Karpas-422 (cell line): ENCODE data around the gene OSBPL2. TPM values are rescaled to one million over a fixed set of nuclear protein-coding genes. Genes with fewer than 3 reads are reported as not detected.

Experiments used
- DNase-seq: peaks from one replicate; pipeline ENCODE4 v3.0.0-alpha.2; 2015
- H2AFZ ChIP-seq: fragments of 200-600 bp; sonication (generic); 2 replicates; pipeline ENCODE4 v1.6.1; 2014; ENCODE audit warnings: antibody characterized with exemption, low read length, mixed read lengths
- H3K27ac ChIP-seq: fragments of 200-600 bp; sonication (generic); 2 replicates; pipeline ENCODE4 v1.5.1; 2014; ENCODE audit warnings: mild to moderate bottlenecking, low read length, moderate library complexity
- H3K27me3 ChIP-seq: fragments of 200-600 bp; sonication (generic); 2 replicates; pipeline ENCODE4 v1.6.1; 2014; ENCODE audit warnings: low read length, mixed read lengths
- H3K36me3 ChIP-seq: fragments of 200-600 bp; sonication (generic); 2 replicates; pipeline ENCODE4 v1.6.1; 2014; ENCODE audit warnings: low read length, mixed read lengths; ENCODE audit not compliant: insufficient read depth
- H3K4me1 ChIP-seq: fragments of 200-600 bp; sonication (generic); 2 replicates; pipeline ENCODE4 v1.6.1; 2014; ENCODE audit warnings: mild to moderate bottlenecking, low read length, mixed read lengths
- H3K4me2 ChIP-seq: fragments of 200-600 bp; sonication (generic); 2 replicates; pipeline ENCODE4 v1.6.1; 2014; ENCODE audit warnings: low read length, low read depth, mild to moderate bottlenecking; ENCODE audit not compliant: poor library complexity, severe bottlenecking
- H3K4me3 ChIP-seq: fragments of 200-600 bp; sonication (generic); 2 replicates; pipeline ENCODE4 v1.5.1; 2014; ENCODE audit warnings: mild to moderate bottlenecking, antibody characterized with exemption, low read length, mixed read lengths
- H3K79me2 ChIP-seq: fragments of 200-600 bp; sonication (generic); 2 replicates; pipeline ENCODE4 v1.6.1; 2014; ENCODE audit warnings: mild to moderate bottlenecking, low read length, mixed read lengths
- H3K9ac ChIP-seq: fragments of 200-600 bp; sonication (generic); 2 replicates; pipeline ENCODE4 v1.6.0; 2014; ENCODE audit warnings: low read length
- H3K9me2 ChIP-seq: fragments of 200-600 bp; sonication (generic), shearing (Covaris generic); replicated peaks from 2 replicates; pipeline ENCODE4 v1.6.0; 2014; ENCODE audit warnings: mild to moderate bottlenecking, low read length, moderate library complexity; ENCODE audit not compliant: insufficient read depth
- H3K9me3 ChIP-seq: fragments of 300-700, 200-600 bp; sonication (generic); 2 replicates; pipeline ENCODE4 v1.6.1; 2014; ENCODE audit warnings: low read length, mixed read lengths
- H4K20me1 ChIP-seq: fragments of 200-600 bp; sonication (generic); 2 replicates; pipeline ENCODE4 v1.6.1; 2014; ENCODE audit warnings: mild to moderate bottlenecking, antibody characterized with exemption, low read length, low read depth; ENCODE audit not compliant: insufficient read depth
- total RNA-seq: library from RNA; depleted of rRNA; stranded (reverse); fragments of >200 nt; shearing (Covaris generic); gene quantifications from 2 replicates; pipeline ENCODE4 v1.2.3, GENCODE V29; 2014; ENCODE audit warnings: low replicate concordance

The OSBPL2 gene
- total RNA-seq, 1 experiment from 2014 or later: 22.6 TPM

- Histone ChIP-seq H3K27ac (no peak overlapping the region), H3K9me3 (no peaks in the 10 kb centered on the region), H3K4me3 (no peak overlapping the region), H3K27me3 (no peaks in the 10 kb centered on the region), H4K20me1 (no peaks in the 10 kb centered on the region), H3K79me2 (no peaks in the 10 kb centered on the region), H3K4me2 (no peak overlapping the region), H2AFZ (no peak overlapping the region), H3K36me3 (no peaks in the 10 kb centered on the region), H3K9ac (no peak overlapping the region), H3K9me2 (no peaks in the 10 kb centered on the region), H3K4me1 (peaks cover 6% of the 10 kb centered on the region)
- DNase-seq: no peak
Observed at GRCh38 chr20:62326959-62327725, 88.8 kb downstream of the OSBPL2 start.

GRCh38 chr20:62327726-62328495 is 89.6 kb downstream of the OSBPL2 start:
- Histone ChIP-seq H3K9me3 (no peaks in the 10 kb centered on the region), H3K4me3 (no peak overlapping the region)

GRCh38 chr20:62328684-62329388 is 90.5 kb downstream of the OSBPL2 start:
- no peak overlapping the region for H3K27ac ChIP-seq
- peaks cover 6% of the 10 kb centered on the region for H3K4me1 ChIP-seq
- no peak overlapping the region for H3K4me3 ChIP-seq
- no peaks in the 10 kb centered on the region for H3K36me3 ChIP-seq
- DNase-seq: no peak
- no peaks in the 10 kb centered on the region for H3K9me3 ChIP-seq
- no peaks in the 10 kb centered on the region for H3K9me2 ChIP-seq
- H4K20me1 ChIP-seq: no peaks in the 10 kb centered on the region
- no peaks in the 10 kb centered on the region for H3K27me3 ChIP-seq
- H2AFZ ChIP-seq: no peak overlapping the region
- no peaks in the 10 kb centered on the region for H3K79me2 ChIP-seq
- H3K9ac ChIP-seq: no peak overlapping the region
- H3K4me2 ChIP-seq: no peak overlapping the region

More at GRCh38 chr20:62327726-62328495, 89.6 kb downstream of the OSBPL2 start:
- no peak overlapping the region for H3K4me2 ChIP-seq
- DNase-seq: no peak
- no peak overlapping the region for H3K27ac ChIP-seq
- H2AFZ ChIP-seq: no peak overlapping the region
- no peaks in the 10 kb centered on the region for H3K27me3 ChIP-seq
- no peaks in the 10 kb centered on the region for H4K20me1 ChIP-seq
- no peak overlapping the region for H3K9ac ChIP-seq
- H3K4me1 ChIP-seq: peaks cover 6% of the 10 kb centered on the region
- no peaks in the 10 kb centered on the region for H3K36me3 ChIP-seq
- no peaks in the 10 kb centered on the region for H3K9me2 ChIP-seq
- H3K79me2 ChIP-seq: no peaks in the 10 kb centered on the region

GRCh38 chr20:62329389-62330377 is 91.4 kb downstream of the OSBPL2 start:
- no peak overlapping the region for H3K27ac ChIP-seq
- no peaks in the 10 kb centered on the region for H3K27me3 ChIP-seq
- DNase-seq: no peak
- peaks cover 6% of the 10 kb centered on the region for H3K4me1 ChIP-seq
- H3K4me2 ChIP-seq: no peak overlapping the region
- no peaks in the 10 kb centered on the region for H3K36me3 ChIP-seq
- no peak overlapping the region for H3K4me3 ChIP-seq
- H3K9ac ChIP-seq: no peak overlapping the region
- no peaks in the 10 kb centered on the region for H4K20me1 ChIP-seq
- no peaks in the 10 kb centered on the region for H3K9me3 ChIP-seq
- H2AFZ ChIP-seq: no peak overlapping the region
- H3K79me2 ChIP-seq: no peaks in the 10 kb centered on the region
- H3K9me2 ChIP-seq: no peaks in the 10 kb centered on the region

GRCh38 chr20:62330576-62331317 is 92.4 kb downstream of the OSBPL2 start:
- Histone ChIP-seq H3K4me3 (no peak overlapping the region), H3K27ac (no peak overlapping the region), H3K9ac (no peak overlapping the region), H3K27me3 (no peaks in the 10 kb centered on the region), H3K36me3 (no peaks in the 10 kb centered on the region), H3K9me2 (no peaks in the 10 kb centered on the region), H2AFZ (no peak overlapping the region), H4K20me1 (no peaks in the 10 kb centered on the region), H3K9me3 (no peaks in the 10 kb centered on the region), H3K4me1 (peaks cover 6% of the 10 kb centered on the region), H3K79me2 (no peaks in the 10 kb centered on the region), H3K4me2 (no peak overlapping the region)
- DNase-seq: no peak

- Histone ChIP-seq H3K27me3 (no peaks in the 10 kb centered on the region), H2AFZ (no peak overlapping the region), H3K4me3 (no peak overlapping the region), H3K27ac (no peak overlapping the region), H3K4me2 (no peak overlapping the region), H3K9ac (no peak overlapping the region), H3K79me2 (no peaks in the 10 kb centered on the region), H4K20me1 (peaks cover 5% of the 10 kb centered on the region; the same call in 1 of the 2 replicates), H3K36me3 (no peaks in the 10 kb centered on the region), H3K9me3 (no peaks in the 10 kb centered on the region), H3K9me2 (no peaks in the 10 kb centered on the region), H3K4me1 (peaks cover 3% of the 10 kb centered on the region)
- DNase-seq: no peak
Observed at GRCh38 chr20:62331347-62331746, 93.0 kb downstream of the OSBPL2 start.

GRCh38 chr20:62332421-62332820 is 94.1 kb downstream of the OSBPL2 start:
- Histone ChIP-seq H3K4me1 (peaks cover under 1% of the 10 kb centered on the region; the same call in 1 of the 2 replicates), H3K36me3 (no peaks in the 10 kb centered on the region), H3K79me2 (no peaks in the 10 kb centered on the region), H4K20me1 (peaks cover 5% of the 10 kb centered on the region; the same call in 1 of the 2 replicates), H3K4me2 (no peak overlapping the region), H3K9ac (no peak overlapping the region), H3K9me3 (no peaks in the 10 kb centered on the region), H3K27me3 (no peaks in the 10 kb centered on the region), H3K9me2 (no peaks in the 10 kb centered on the region), H2AFZ (no peak overlapping the region), H3K27ac (no peak overlapping the region), H3K4me3 (no peak overlapping the region)
- no peak for DNase-seq
